NB4 (cell line): Measurements from ENCODE around the gene AS3MT.

Experiments used
- CTCF ChIP-seq: IDR thresholded peaks from one replicate; pipeline ENCODE4 v1.5.1; 2012; ENCODE audit warnings: low read depth, low read length
- MAX ChIP-seq: IDR thresholded peaks from 2 replicates; pipeline ENCODE4 v1.6.1; 2011; ENCODE audit warnings: low read depth, low read length

GRCh38 chr10:102906507-102906906, 37.2 kb downstream of the AS3MT start:
- TF ChIP-seq CTCF (no peak), MAX (no peak)
